Measurements from ENCODE around the gene TTC7B.

DNA sequence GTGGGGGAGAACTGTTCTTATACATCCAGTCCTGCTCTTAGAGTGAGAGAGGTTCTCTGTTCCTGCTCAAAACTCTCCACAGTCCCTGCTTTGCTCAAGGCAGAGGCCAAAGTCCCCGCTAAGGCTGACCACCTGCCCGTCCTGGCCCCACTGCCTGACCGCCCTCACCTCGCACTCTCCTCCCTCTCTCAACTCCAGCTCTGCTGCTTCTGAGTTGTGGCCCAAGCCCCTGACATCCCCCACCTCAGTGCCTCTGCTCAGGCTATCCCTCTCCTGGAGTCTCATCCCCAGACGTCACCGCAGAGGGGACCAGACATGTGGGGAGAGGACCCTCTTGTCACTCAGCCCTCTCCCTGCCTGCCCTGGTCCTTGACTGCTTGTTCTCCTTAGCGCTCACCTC is 308.8 kb downstream of the TTC7B start:
- TF ChIP-seq GATA3 (IDR thresholded peaks at IDR 0.05; ENCODE audit: low read depth, low read length) (no peak), GATA2 (IDR thresholded peaks at IDR 0.05; ENCODE audit: low read depth, low read length) (no peak)
